GM06990 (cell line): Measurements from ENCODE around the gene ZNF132.

Experiments
- DNase-seq: peaks from one replicate; pipeline ENCODE4 v3.0.0-alpha.2; 2011; ENCODE audit not compliant: insufficient read length; ENCODE audit errors: extremely low read depth
- H3K27me3 ChIP-seq: replicated peaks from 2 replicates; pipeline ENCODE4 v1.6.0; 2011; ENCODE audit warnings: low read length; ENCODE audit not compliant: control insufficient read depth, insufficient read depth
- H3K36me3 ChIP-seq: 2 replicates; pipeline ENCODE4 v1.5.1; 2011; ENCODE audit warnings: low read length; ENCODE audit not compliant: control insufficient read depth, insufficient read depth
- H3K4me3 ChIP-seq: replicated peaks from 2 replicates; pipeline ENCODE4 v1.5.1; 2011; ENCODE audit warnings: low read depth, mild to moderate bottlenecking, control low read depth, low read length
- CTCF ChIP-seq: IDR thresholded peaks from 2 replicates; pipeline ENCODE4 v1.5.1; 2011; ENCODE audit warnings: low read length, control low read depth, mild to moderate bottlenecking, inconsistent platforms; ENCODE audit not compliant: insufficient read depth, poor library complexity, severe bottlenecking

ZNF132 gene

GRCh38 chr19:58480481-58480830 is 40.5 kb upstream of the ZNF132 start:
- no peaks in the 10 kb centered on the region for H3K27me3 ChIP-seq
- peaks cover 6% of the 10 kb centered on the region; the same call in 1 of the 2 replicates for H3K36me3 ChIP-seq
- no peak for DNase-seq
- no peak for TF ChIP-seq CTCF
- H3K4me3 ChIP-seq = no peak overlapping the region

- peaks cover 6% of the 10 kb centered on the region; the same call in 1 of the 2 replicates for H3K36me3 ChIP-seq
- no peak for TF ChIP-seq CTCF
- no peak overlapping the region for H3K4me3 ChIP-seq
- no peaks in the 10 kb centered on the region for H3K27me3 ChIP-seq
- no peak for DNase-seq
Measured at GRCh38 chr19:58479736-58480480, 40.0 kb upstream of the ZNF132 start.

- no peaks in the 10 kb centered on the region for H3K27me3 ChIP-seq
- H3K36me3 ChIP-seq = peaks cover 6% of the 10 kb centered on the region; the same call in 1 of the 2 replicates
- TF ChIP-seq CTCF = no peak
- H3K4me3 ChIP-seq = no peak overlapping the region
- DNase-seq = no peak
Measured at GRCh38 chr19:58479303-58479702, 39.4 kb upstream of the ZNF132 start.

- TF ChIP-seq CTCF = no peak
Measured at GRCh38 chr19:58477871-58478270, 37.9 kb upstream of the ZNF132 start.

GRCh38 chr19:58477130-58477529 is 37.2 kb upstream of the ZNF132 start:
- no peak overlapping the region; the same call in 1 of the 2 replicates for H3K4me3 ChIP-seq
- no peak for DNase-seq
- peaks cover 14% of the 10 kb centered on the region for H3K36me3 ChIP-seq
- H3K27me3 ChIP-seq = no peaks in the 10 kb centered on the region
- TF ChIP-seq CTCF = no peak

More at GRCh38 chr19:58477871-58478270, 37.9 kb upstream of the ZNF132 start:
- Histone ChIP-seq H3K36me3 (peaks cover 9% of the 10 kb centered on the region; the same call in 1 of the 2 replicates), H3K4me3 (no peak overlapping the region), H3K27me3 (no peaks in the 10 kb centered on the region)
- DNase-seq = no peak
